LNCaP clone FGC (cell line): ENCODE data around the gene OTOGL.

Experiments used
- DNase-seq: peaks from one replicate; pipeline ENCODE4 v3.0.0-alpha.2; 2011; ENCODE audit warnings: low read depth
- H3K4me3 ChIP-seq: 2 replicates; pipeline ENCODE4 v1.5.1; 2011; ENCODE audit warnings: mild to moderate bottlenecking, low read depth, low read length, control low read depth
- CTCF ChIP-seq: IDR thresholded peaks from 2 replicates; pipeline ENCODE4 v1.5.1; 2012; ENCODE audit warnings: mild to moderate bottlenecking; ENCODE audit not compliant: control insufficient read depth, insufficient read depth; ENCODE audit errors: extremely low read depth

The OTOGL gene

DNA sequence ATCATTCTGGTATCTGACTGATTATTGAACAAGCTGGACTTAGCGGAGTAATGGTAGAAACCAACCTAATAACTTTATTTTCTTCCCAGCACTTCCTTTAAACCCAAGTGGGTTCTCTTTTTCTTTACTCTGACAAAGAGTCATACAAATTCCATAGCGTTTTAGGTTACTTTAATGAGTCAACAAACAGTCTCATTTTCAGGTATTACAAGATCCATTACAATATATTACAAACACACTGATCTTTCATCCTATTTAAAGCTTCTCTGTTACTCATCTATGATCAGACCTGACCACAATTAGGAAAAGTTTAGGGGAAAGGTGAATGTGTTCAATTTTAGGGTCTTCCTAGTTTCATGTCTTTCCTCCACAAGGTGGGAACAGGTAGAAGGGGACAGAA, 305.3 kb downstream of the OTOGL start:
- no peak for DNase-seq
- no peak for TF ChIP-seq CTCF
- H3K4me3 ChIP-seq: no peak overlapping the region

DNA sequence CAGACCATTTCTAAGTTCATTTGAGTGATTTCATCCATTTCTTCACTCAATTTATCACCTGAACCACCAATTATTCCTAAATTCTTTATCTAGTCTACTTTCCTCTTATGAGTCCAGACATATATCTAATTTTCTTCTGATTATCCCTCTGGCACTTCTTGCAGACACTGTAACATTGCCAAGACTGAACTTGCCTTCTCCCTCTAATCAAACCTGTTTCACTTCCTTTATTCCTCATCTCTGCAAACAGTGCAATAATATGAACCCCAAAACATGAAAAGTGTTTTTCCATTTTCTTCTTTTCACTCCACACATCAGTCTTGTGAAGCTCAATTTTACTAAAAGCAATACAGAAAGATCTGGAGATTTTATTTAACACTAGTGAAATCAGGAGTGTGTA, 306.9 kb downstream of the OTOGL start:
- no peak for DNase-seq
- TF ChIP-seq CTCF: no peak
- no peak overlapping the region for H3K4me3 ChIP-seq

DNA sequence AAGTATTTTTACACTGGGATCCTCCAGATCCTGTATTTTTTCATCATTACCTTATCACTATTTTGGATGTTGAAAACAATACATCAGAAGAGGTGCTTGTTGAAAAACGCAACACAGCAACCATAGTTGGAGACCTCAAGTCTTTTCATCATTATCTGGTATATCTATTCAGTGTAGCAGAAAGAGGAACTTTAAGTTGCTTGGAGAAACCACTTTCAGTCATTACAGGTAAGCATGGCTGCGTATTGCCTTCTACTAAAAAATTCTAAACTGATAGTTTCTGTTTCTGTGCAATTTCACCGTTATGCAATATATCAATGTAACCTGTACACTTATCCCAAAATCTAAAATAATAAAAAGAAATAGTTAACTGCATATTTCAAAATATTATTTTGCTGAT, 312.4 kb downstream of the OTOGL start:
- TF ChIP-seq CTCF: no peak
- no peak for DNase-seq

DNA sequence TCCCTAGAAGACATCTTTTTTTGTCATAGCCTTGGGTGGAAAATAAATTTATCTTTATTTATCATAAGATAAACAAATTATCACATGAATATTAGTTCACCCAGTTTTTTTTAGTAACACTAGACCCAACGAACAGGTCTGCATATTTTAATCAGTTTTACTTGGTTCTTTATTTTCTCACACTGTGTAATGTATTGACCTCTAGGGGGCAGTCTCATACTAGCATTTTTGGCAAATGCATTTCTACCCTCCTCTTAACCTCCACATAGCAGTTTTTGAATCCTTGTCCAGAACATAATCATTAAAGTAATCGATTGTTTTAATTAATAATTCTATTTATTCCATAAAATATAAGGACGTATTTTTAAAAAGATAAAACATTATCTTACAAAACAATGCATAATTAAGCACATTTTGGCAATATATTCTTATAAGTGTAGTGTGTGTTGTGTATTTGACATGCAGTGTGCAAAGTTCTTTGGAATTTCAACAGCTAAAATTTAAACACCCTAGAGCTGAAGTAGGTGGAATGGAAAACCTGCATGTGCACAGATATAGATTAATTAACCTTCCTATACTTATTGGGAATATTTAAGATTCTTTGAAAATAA, 313.1 kb downstream of the OTOGL start:
- peak; percentile 40 for DNase-seq

More for the DNA sequence above, 312.4 kb downstream of the OTOGL start:
- no peak overlapping the region for H3K4me3 ChIP-seq

GRCh38 chr12:80413462-80413861, 314.1 kb downstream of the OTOGL start:
- DNase-seq: no peak
- H3K4me3 ChIP-seq: no peak overlapping the region
- peak; percentile 47 for TF ChIP-seq CTCF

More for the DNA sequence above, 313.1 kb downstream of the OTOGL start:
- TF ChIP-seq CTCF: peak; percentile 68
- H3K4me3 ChIP-seq: no peak overlapping the region

- no peak for TF ChIP-seq CTCF
- DNase-seq: no peak
These were observed 316.1 kb downstream of the OTOGL start for GRCh38 chr12:80415466-80415865.

DNA sequence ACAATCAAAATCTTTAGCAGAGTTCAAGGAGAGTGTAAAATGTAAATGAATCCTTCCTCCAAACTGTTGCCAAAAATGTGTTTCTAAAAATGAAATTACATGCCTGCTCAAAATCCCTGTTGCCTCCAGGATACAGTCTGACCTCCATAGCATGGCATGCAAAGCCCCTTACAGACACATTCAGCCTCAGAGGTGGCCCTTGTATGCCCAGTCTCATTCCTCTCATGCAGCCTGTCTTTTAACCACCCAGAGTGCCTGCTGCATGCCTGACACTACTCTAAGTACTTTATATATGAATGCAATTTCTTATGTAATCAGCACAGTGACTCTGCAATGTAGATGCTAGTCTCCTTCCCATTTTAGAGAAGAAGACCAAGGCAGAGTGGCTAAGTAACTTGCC, 320.3 kb downstream of the OTOGL start:
- DNase-seq: no peak
- no peak overlapping the region for H3K4me3 ChIP-seq
- TF ChIP-seq CTCF: no peak

More at GRCh38 chr12:80415466-80415865, 316.1 kb downstream of the OTOGL start:
- no peak overlapping the region for H3K4me3 ChIP-seq
